Breast epithelium (tissue), 4 donors: Measurements from ENCODE around the gene PAM16. TPM values are rescaled to one million over a fixed set of nuclear protein-coding genes. Genes with fewer than 3 reads are reported as not detected.

Experiments
- DNase-seq, 2 donors: peaks; one replicate each; pipeline ENCODE4 v3.0.0-alpha.2; 2019; ENCODE audit warnings: low spot score in 2 of 2
- H3K27ac ChIP-seq, 2 donors: fragments of 200-600 bp; sonication (generic) in 1 of 2; one replicate each; pipeline ENCODE4 v1.5.1; 2016 to 2019; ENCODE audit warnings: mild to moderate bottlenecking in 1 of 2
- H3K27me3 ChIP-seq, 2 donors: fragments of 200-600 bp; sonication (generic) in 1 of 2; one replicate each; pipeline versions ENCODE4 v1.5.1 to v1.6.0; 2017 to 2019; ENCODE audit warnings: control low read depth in 1 of 2, mild to moderate bottlenecking in 1 of 2
- H3K36me3 ChIP-seq: fragments of 200-600 bp; one replicate; pipeline ENCODE4 v1.5.1; 2019
- H3K4me1 ChIP-seq, 2 donors: fragments of 200-600 bp; sonication (generic); one replicate each; pipeline ENCODE4 v1.5.1; 2016 to 2019; ENCODE audit warnings: control low read depth in 1 of 2
- H3K4me3 ChIP-seq, 3 donors: fragments of 200-600 bp; sonication (generic); 1 replicate in 2 of 3; 2 replicates in 1 of 3; pipeline ENCODE4 v1.5.1; 2016 to 2019; ENCODE audit warnings: mild to moderate bottlenecking in 3 of 3, moderate library complexity in 2 of 3
- H3K9me3 ChIP-seq, 2 donors: fragments of 200-600 bp; sonication (generic) in 1 of 2; one replicate each; pipeline ENCODE4 v1.5.1; 2016 to 2019; ENCODE audit warnings: control low read depth in 1 of 2
- CTCF ChIP-seq, 3 donors: fragments of 450-650 bp; IDR thresholded peaks; one replicate each; pipeline ENCODE4 v1.5.1; 2016 to 2017; ENCODE audit warnings: antibody characterized with exemption in 3 of 3, mild to moderate bottlenecking in 3 of 3, moderate library complexity in 3 of 3
- POLR2A ChIP-seq: fragments of 450-650 bp; IDR thresholded peaks from one replicate; pipeline ENCODE4 v1.6.1; 2016; ENCODE audit warnings: antibody characterized with exemption, mild to moderate bottlenecking, moderate library complexity
- POLR2AphosphoS5 ChIP-seq, 3 donors: sonication (generic); formaldehyde crosslinking; IDR thresholded peaks; one replicate each; pipeline ENCODE4 v1.6.1; 2017; ENCODE audit warnings: antibody characterized with exemption in 3 of 3
- intact Hi-C: fragments of 100-400 bp; cut with DNase I; formaldehyde crosslinking; loops from one replicate; pipeline ENCODE4 v1.15.1; 2023; ENCODE audit warnings: low total_unique reads
- total RNA-seq, 3 donors: library from RNA; depleted of rRNA; stranded (reverse); fragments of >200 nt; gene quantifications; one replicate each; pipeline ENCODE4 v1.1.0, GENCODE V29; 2016

Gene PAM16
- total RNA-seq, 3 donors from 2014 or later, result 24.9 to 52.4 (median 49.9) TPM

- H3K4me3 ChIP-seq, result peak overlapping the region in 1 of 3 donors; percentile 49
- intact Hi-C loops, result no loop called here
- TF ChIP-seq POLR2AphosphoS5 (IDR thresholded peaks at IDR 0.05), result no peak
- no peak for TF ChIP-seq CTCF (IDR thresholded peaks at IDR 0.05)
- no peak for TF ChIP-seq POLR2A
- no peaks in the 10 kb centered on the region for H3K9me3 ChIP-seq
- DNase-seq, result no peak
- no peaks in the 10 kb centered on the region for H3K27me3 ChIP-seq
- peak overlapping the region; percentile 62 to 97 for H3K27ac ChIP-seq
- H3K4me1 ChIP-seq, result peaks cover 19 to 31% of the 10 kb centered on the region in 2 donors
- H3K36me3 ChIP-seq, result no peaks in the 10 kb centered on the region
These were observed 32.2 kb downstream of the PAM16 start for GRCh38 chr16:4318967-4319366.

DNA sequence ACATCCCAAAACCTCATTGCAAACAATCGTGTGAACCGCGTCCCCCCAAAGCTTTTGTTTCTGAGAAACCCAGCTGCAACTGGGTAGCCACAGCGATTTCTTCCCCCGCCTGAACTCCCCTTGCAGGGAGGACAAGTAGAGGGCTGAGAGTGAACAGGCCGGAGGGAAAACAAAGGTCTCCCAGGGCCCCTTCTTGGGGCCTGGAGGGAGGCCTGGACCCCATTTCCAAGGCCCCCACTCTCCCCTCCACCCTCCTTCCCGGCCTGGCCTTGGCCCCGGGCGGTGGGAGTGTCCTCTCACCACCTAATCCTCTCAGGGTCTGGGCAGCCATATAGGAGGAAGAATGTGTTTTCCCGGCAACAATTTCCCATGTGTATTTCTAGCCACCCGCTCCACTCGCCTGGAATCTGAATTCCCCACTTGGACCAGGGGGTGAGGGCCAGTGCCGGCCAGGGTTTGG, 32.6 kb downstream of the PAM16 start:
- H3K27me3 ChIP-seq, result no peaks in the 10 kb centered on the region
- intact Hi-C loops, result no loop called here
- DNase-seq, result no peak
- peak overlapping the region; percentile 62 to 97 for H3K27ac ChIP-seq
- no peaks in the 10 kb centered on the region for H3K9me3 ChIP-seq
- H3K36me3 ChIP-seq, result no peaks in the 10 kb centered on the region
- TF ChIP-seq CTCF (IDR thresholded peaks at IDR 0.05) (no peak), POLR2A (no peak), POLR2AphosphoS5 (IDR thresholded peaks at IDR 0.05) (no peak)
- peaks cover 17 to 26% of the 10 kb centered on the region in 2 donors for H3K4me1 ChIP-seq
- H3K4me3 ChIP-seq, result peak overlapping the region in 1 of 3 donors; percentile 35

- no peaks in the 10 kb centered on the region for H3K27me3 ChIP-seq
- no peak for DNase-seq
- H3K4me1 ChIP-seq, result peaks cover 17 to 24% of the 10 kb centered on the region in 2 donors
- no peaks in the 10 kb centered on the region for H3K36me3 ChIP-seq
- H3K27ac ChIP-seq, result peak overlapping the region; percentile 62 to 97
- TF ChIP-seq POLR2A, result no peak
- no peak for TF ChIP-seq POLR2AphosphoS5 (IDR thresholded peaks at IDR 0.05)
- TF ChIP-seq CTCF (IDR thresholded peaks at IDR 0.05), result no peak
- peak overlapping the region; percentile 56 to 77 (median 69) for H3K4me3 ChIP-seq
- intact Hi-C loops, result no loop called here
- no peaks in the 10 kb centered on the region for H3K9me3 ChIP-seq
These were observed 33.3 kb downstream of the PAM16 start for GRCh38 chr16:4317532-4318450.

DNA sequence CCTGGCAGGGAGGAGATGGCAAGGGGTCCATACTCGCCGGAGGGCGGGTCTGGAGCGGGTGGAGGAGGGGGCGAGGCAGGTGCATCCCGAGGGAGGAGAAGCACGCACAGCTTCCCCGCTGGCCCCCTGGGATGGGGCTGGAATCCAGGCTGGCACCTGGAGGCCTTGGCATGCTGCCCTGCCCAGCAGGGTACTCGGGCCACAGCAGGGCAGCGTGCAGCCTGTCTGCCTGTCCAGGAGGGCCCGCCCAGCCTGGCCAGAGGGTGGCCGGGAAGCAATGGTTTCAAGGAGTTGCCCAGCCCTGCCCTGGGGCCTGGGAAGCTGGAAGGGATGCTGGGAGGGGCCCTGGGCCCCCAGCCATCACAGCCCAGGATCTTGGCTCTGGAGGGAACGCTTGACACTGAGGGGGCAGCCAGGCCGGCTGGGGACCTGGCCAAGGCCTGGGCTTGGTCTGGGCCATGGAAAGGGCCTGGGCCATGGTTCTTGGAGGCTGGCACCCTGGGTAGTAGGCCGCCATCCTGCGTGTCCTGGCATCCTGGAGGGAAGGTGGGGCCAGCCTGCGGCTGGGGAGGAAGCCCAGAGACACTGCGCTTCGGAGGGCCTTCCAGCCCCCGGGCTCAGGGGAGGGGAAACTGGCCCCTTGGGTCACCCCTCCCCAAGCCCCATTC, 34.1 kb downstream of the PAM16 start:
- no peaks in the 10 kb centered on the region for H3K36me3 ChIP-seq
- intact Hi-C loops, result no loop called here

More for the DNA sequence above, 34.1 kb downstream of the PAM16 start:
- H3K4me1 ChIP-seq, result peaks cover 17 to 18% of the 10 kb centered on the region in 2 donors
- H3K4me3 ChIP-seq, result peak overlapping the region; percentile 56 to 77 (median 69)
- H3K9me3 ChIP-seq, result no peaks in the 10 kb centered on the region
- no peak for DNase-seq
- no peak for TF ChIP-seq POLR2A
- no peak for TF ChIP-seq POLR2AphosphoS5 (IDR thresholded peaks at IDR 0.05)
- TF ChIP-seq CTCF (IDR thresholded peaks at IDR 0.05), result no peak
- H3K27ac ChIP-seq, result peak overlapping the region; percentile 62 to 97
- no peaks in the 10 kb centered on the region for H3K27me3 ChIP-seq
